Breast epithelium (tissue), 4 donors: Measurements from ENCODE around the gene STRADA. TPM values are rescaled to one million over a fixed set of nuclear protein-coding genes. Genes with fewer than 3 reads are reported as not detected.

ENCODE experiments used
- DNase-seq, 2 donors: peaks; one replicate each; pipeline ENCODE4 v3.0.0-alpha.2; 2019; ENCODE audit warnings: low spot score in 2 of 2
- H3K27ac ChIP-seq, 2 donors: fragments of 200-600 bp; sonication (generic) in 1 of 2; one replicate each; pipeline ENCODE4 v1.5.1; 2016 to 2019; ENCODE audit warnings: mild to moderate bottlenecking in 1 of 2
- H3K27me3 ChIP-seq, 2 donors: fragments of 200-600 bp; sonication (generic) in 1 of 2; one replicate each; pipeline versions ENCODE4 v1.5.1 to v1.6.0; 2017 to 2019; ENCODE audit warnings: control low read depth in 1 of 2, mild to moderate bottlenecking in 1 of 2
- H3K36me3 ChIP-seq: fragments of 200-600 bp; one replicate; pipeline ENCODE4 v1.5.1; 2019
- H3K4me1 ChIP-seq, 2 donors: fragments of 200-600 bp; sonication (generic); one replicate each; pipeline ENCODE4 v1.5.1; 2016 to 2019; ENCODE audit warnings: control low read depth in 1 of 2
- H3K4me3 ChIP-seq, 3 donors: fragments of 200-600 bp; sonication (generic); 1 replicate in 2 of 3; 2 replicates in 1 of 3; pipeline ENCODE4 v1.5.1; 2016 to 2019; ENCODE audit warnings: mild to moderate bottlenecking in 3 of 3, moderate library complexity in 2 of 3
- H3K9me3 ChIP-seq, 2 donors: fragments of 200-600 bp; sonication (generic) in 1 of 2; one replicate each; pipeline ENCODE4 v1.5.1; 2016 to 2019; ENCODE audit warnings: control low read depth in 1 of 2
- CTCF ChIP-seq, 3 donors: fragments of 450-650 bp; IDR thresholded peaks; one replicate each; pipeline ENCODE4 v1.5.1; 2016 to 2017; ENCODE audit warnings: antibody characterized with exemption in 3 of 3, mild to moderate bottlenecking in 3 of 3, moderate library complexity in 3 of 3
- POLR2A ChIP-seq: fragments of 450-650 bp; IDR thresholded peaks from one replicate; pipeline ENCODE4 v1.6.1; 2016; ENCODE audit warnings: antibody characterized with exemption, mild to moderate bottlenecking, moderate library complexity
- POLR2AphosphoS5 ChIP-seq, 3 donors: sonication (generic); formaldehyde crosslinking; IDR thresholded peaks; one replicate each; pipeline ENCODE4 v1.6.1; 2017; ENCODE audit warnings: antibody characterized with exemption in 3 of 3
- intact Hi-C: fragments of 100-400 bp; cut with DNase I; formaldehyde crosslinking; loops from one replicate; pipeline ENCODE4 v1.15.1; 2023; ENCODE audit warnings: low total_unique reads
- total RNA-seq, 3 donors: library from RNA; depleted of rRNA; stranded (reverse); fragments of >200 nt; gene quantifications; one replicate each; pipeline ENCODE4 v1.1.0, GENCODE V29; 2016

The STRADA gene
- total RNA-seq, 3 donors from 2014 or later = 25.9 to 33.8 (median 26.2) TPM

GRCh38 chr17:63714550-63715277 is 26.9 kb downstream of the STRADA start:
- TF ChIP-seq POLR2A = no peak
- no peak for TF ChIP-seq CTCF (IDR thresholded peaks at IDR 0.05)
- no peak for TF ChIP-seq POLR2AphosphoS5 (IDR thresholded peaks at IDR 0.05)
- H3K4me1 ChIP-seq = no peaks in the 10 kb centered on the region
- DNase-seq = no peak
- no peak overlapping the region for H3K4me3 ChIP-seq
- intact Hi-C loops = no loop called here
- no peaks in the 10 kb centered on the region for H3K9me3 ChIP-seq
- H3K27me3 ChIP-seq = no peaks in the 10 kb centered on the region
- H3K36me3 ChIP-seq = peaks cover 4% of the 10 kb centered on the region
- H3K27ac ChIP-seq = no peak overlapping the region

GRCh38 chr17:63709110-63709509 is 32.5 kb downstream of the STRADA start:
- Histone ChIP-seq H3K27me3 (no peaks in the 10 kb centered on the region), H3K4me3 (no peak overlapping the region), H3K9me3 (no peaks in the 10 kb centered on the region), H3K36me3 (peaks cover 4% of the 10 kb centered on the region), H3K27ac (no peak overlapping the region), H3K4me1 (no peaks in the 10 kb centered on the region)
- DNase-seq = no peak
- intact Hi-C loops = no loop called here
- TF ChIP-seq POLR2AphosphoS5 (IDR thresholded peaks at IDR 0.05) (no peak), CTCF (IDR thresholded peaks at IDR 0.05) (no peak), POLR2A (no peak)

- no peaks in the 10 kb centered on the region for H3K9me3 ChIP-seq
- DNase-seq = no peak
- H3K27ac ChIP-seq = no peak overlapping the region
- no peaks in the 10 kb centered on the region for H3K36me3 ChIP-seq
- intact Hi-C loops = no loop called here
- no peak overlapping the region for H3K4me3 ChIP-seq
- no peak for TF ChIP-seq POLR2A
- no peak for TF ChIP-seq POLR2AphosphoS5 (IDR thresholded peaks at IDR 0.05)
- TF ChIP-seq CTCF (IDR thresholded peaks at IDR 0.05) = no peak
- H3K4me1 ChIP-seq = no peaks in the 10 kb centered on the region
- H3K27me3 ChIP-seq = no peaks in the 10 kb centered on the region
Measured at GRCh38 chr17:63707151-63707550, 34.4 kb downstream of the STRADA start.

GRCh38 chr17:63706336-63707082 is 35.1 kb downstream of the STRADA start:
- H3K4me3 ChIP-seq = no peak overlapping the region
- H3K27ac ChIP-seq = no peak overlapping the region
- H3K27me3 ChIP-seq = no peaks in the 10 kb centered on the region
- TF ChIP-seq CTCF (IDR thresholded peaks at IDR 0.05) = no peak
- no peak for TF ChIP-seq POLR2A
- TF ChIP-seq POLR2AphosphoS5 (IDR thresholded peaks at IDR 0.05) = no peak
- no peaks in the 10 kb centered on the region for H3K9me3 ChIP-seq
- no peak for DNase-seq
- H3K36me3 ChIP-seq = no peaks in the 10 kb centered on the region
- intact Hi-C loops = no loop called here
- H3K4me1 ChIP-seq = no peaks in the 10 kb centered on the region

- DNase-seq = no peak
- Histone ChIP-seq H3K36me3 (no peaks in the 10 kb centered on the region), H3K4me1 (peaks cover 0 to 3% of the 10 kb centered on the region in 2 donors), H3K27ac (no peak overlapping the region), H3K9me3 (no peaks in the 10 kb centered on the region), H3K4me3 (no peak overlapping the region), H3K27me3 (no peaks in the 10 kb centered on the region)
- TF ChIP-seq POLR2AphosphoS5 (IDR thresholded peaks at IDR 0.05) (no peak), CTCF (IDR thresholded peaks at IDR 0.05) (no peak), POLR2A (no peak)
- intact Hi-C loops = no loop called here
Measured at GRCh38 chr17:63705657-63706056, 35.9 kb downstream of the STRADA start.
